HT1080 (cell line): ENCODE data around the gene COQ8B. TPM values are rescaled to one million over a fixed set of nuclear protein-coding genes. Genes with fewer than 3 reads are reported as not detected.

Source experiments
- small RNA-seq: library from RNA; depleted of rRNA; stranded (forward); fragments of <200 nt; gene quantifications from one replicate; pipeline ENCODE3, GENCODE V24; 2014
- total RNA-seq: library from RNA; depleted of rRNA; stranded (reverse); fragments of >200 nt; shearing (Covaris generic); gene quantifications from 2 replicates; pipeline ENCODE4 v1.2.3, GENCODE V29; 2014; rRNA removed

Gene COQ8B
- total RNA-seq, 1 experiment from 2014 or later: 16.7 TPM

Small RNA genes within 50 kb of the gene (small RNA-seq; reads per million reads assigned to genes)
- gene RNU6-195P: not detected

Other genes with a start within 250 kb of the COQ8B start
- 0.23 TPM in 1 of 2 replicates, not detected in the other for gene SPTBN4, start 249.9 kb downstream of the COQ8B start, total RNA-seq
- gene SHKBP1, start 140.0 kb downstream of the COQ8B start, total RNA-seq: 32.2 and 47.4 TPM in 2 replicates
- 14.3 and 24.5 TPM in 2 replicates for gene LTBP4, start 115.5 kb downstream of the COQ8B start, total RNA-seq
- gene NUMBL, start 26.2 kb downstream of the COQ8B start, total RNA-seq: 10.9 and 16.4 TPM in 2 replicates
- 5.1 and 5.2 TPM in 2 replicates for gene ITPKC, start 226 bp upstream of the COQ8B start, total RNA-seq
- 0.97 and 1.6 TPM in 2 replicates for gene ACTMAP, start 33.6 kb upstream of the COQ8B start, total RNA-seq
- gene SNRPA, start 34.3 kb upstream of the COQ8B start, total RNA-seq: 257 and 375 TPM in 2 replicates
- 6.7 and 9.5 TPM in 2 replicates for gene MIA, start 58.6 kb upstream of the COQ8B start, total RNA-seq
- gene RAB4B, start 61.4 kb upstream of the COQ8B start, total RNA-seq: 9.2 and 10.6 TPM in 2 replicates
- 107 and 117 TPM in 2 replicates for gene EGLN2, start 82.3 kb upstream of the COQ8B start, total RNA-seq
- gene CYP2A6, start 133.6 kb upstream of the COQ8B start, total RNA-seq: not detected in 2 replicates
- gene CYP2A7, start 165.3 kb upstream of the COQ8B start, total RNA-seq: not detected in 2 replicates